GM23338 (cell line): Measurements from ENCODE around the gene NDUFA11.

ENCODE experiments used
- CREB1 ChIP-seq: fragments of 250-450 bp; sonication (Bioruptor Pico); IDR thresholded peaks from 2 replicates; pipeline ENCODE4 v1.5.0; 2020; ENCODE audit warnings: low read depth, mild to moderate bottlenecking, moderate library complexity
- CTCF ChIP-seq, 2 experiments: fragments of 200-600 bp in 1 of 2; sonication (generic) in 1 of 2; conservative IDR thresholded peaks; 2 replicates each; pipeline versions ENCODE4 v1.5.1 to v1.6.1; 2016 to 2017; ENCODE audit warnings: antibody characterized with exemption in 2 of 2, low read depth in 2 of 2, mild to moderate bottlenecking in 2 of 2, moderate library complexity in 1 of 2
- EZH2 ChIP-seq: fragments of 200-600 bp; sonication (generic); IDR thresholded peaks from one replicate; pipeline ENCODE4 v1.8.0; 2017; ENCODE audit warnings: antibody characterized with exemption, mild to moderate bottlenecking, low read depth; ENCODE audit not compliant: unreplicated experiment
- EZH2phosphoT487 ChIP-seq: fragments of 200-600 bp; sonication (generic); IDR thresholded peaks from one replicate; pipeline ENCODE4 v1.8.1; 2018; ENCODE audit warnings: antibody characterized with exemption; ENCODE audit not compliant: unreplicated experiment
- JUNB ChIP-seq: IDR thresholded peaks from one replicate; pipeline ENCODE4 v1.6.1; 2016; ENCODE audit warnings: antibody characterized with exemption; ENCODE audit not compliant: unreplicated experiment
- POLR2AphosphoS5 ChIP-seq: IDR thresholded peaks from 2 replicates; pipeline ENCODE4 v1.6.1; 2016; ENCODE audit warnings: antibody characterized with exemption, low read depth
- REST ChIP-seq: IDR thresholded peaks from one replicate; pipeline ENCODE4 v1.6.1; 2018; ENCODE audit warnings: antibody characterized with exemption; ENCODE audit not compliant: unreplicated experiment
- STAT1 ChIP-seq: IDR thresholded peaks from one replicate; pipeline ENCODE4 v1.6.1; 2016; ENCODE audit warnings: antibody characterized with exemption; ENCODE audit not compliant: unreplicated experiment
- ZNF331 ChIP-seq: fragments of 250-450 bp; sonication (Bioruptor Pico); IDR thresholded peaks from 2 replicates; pipeline ENCODE4 v1.5.0; 2020; ENCODE audit warnings: low read depth, mild to moderate bottlenecking, moderate library complexity
- ZNF462 ChIP-seq: fragments of 250-450 bp; sonication (Bioruptor Pico); IDR thresholded peaks from 2 replicates; pipeline ENCODE4 v1.5.0; 2020; ENCODE audit warnings: mild to moderate bottlenecking, moderate library complexity

- no peak for TF ChIP-seq REST
- TF ChIP-seq CTCF (conservative IDR thresholded peaks at IDR 0.05; ENCODE audit: low read depth in 2 of 2) = no peak
- no peak for TF ChIP-seq EZH2
- no peak for TF ChIP-seq POLR2AphosphoS5
- TF ChIP-seq EZH2phosphoT487 = no peak
- no peak for TF ChIP-seq ZNF331 (CRISPR knock-in tag)
- no peak for TF ChIP-seq CREB1
- no peak for TF ChIP-seq STAT1
- no peak for TF ChIP-seq ZNF462
- no peak for TF ChIP-seq JUNB
These were observed 29.9 kb downstream of the NDUFA11 start for GRCh38 chr19:5873617-5874199.
